KMS-11 (cell line): Measurements from ENCODE around the gene TMEM250.

ENCODE experiments used
- H2AFZ ChIP-seq: fragments of 200-600 bp; sonication (generic); 2 replicates; pipeline ENCODE4 v1.6.1; 2016; ENCODE audit warnings: antibody characterized with exemption, mixed run types, low read depth
- H3K27ac ChIP-seq: fragments of 200-600 bp; sonication (generic); 2 replicates; pipeline ENCODE4 v1.6.1; 2016; ENCODE audit warnings: mild to moderate bottlenecking, mixed run types
- H3K27me3 ChIP-seq: fragments of 200-600 bp; sonication (generic); 2 replicates; pipeline ENCODE4 v1.6.1; 2017; ENCODE audit warnings: mild to moderate bottlenecking, low read depth, mixed run types, moderate library complexity; ENCODE audit not compliant: insufficient read depth
- H3K36me3 ChIP-seq: fragments of 200-600 bp; sonication (generic); 2 replicates; pipeline ENCODE4 v1.6.1; 2017; ENCODE audit warnings: mild to moderate bottlenecking, mixed run types; ENCODE audit not compliant: insufficient read depth
- H3K4me1 ChIP-seq: fragments of 200-600 bp; sonication (generic); 2 replicates; pipeline ENCODE4 v1.6.1; 2016; ENCODE audit warnings: mild to moderate bottlenecking, low read depth, mixed run types; ENCODE audit not compliant: poor library complexity, severe bottlenecking
- H3K4me2 ChIP-seq: fragments of 200-600 bp; sonication (generic); 2 replicates; pipeline ENCODE4 v1.7.0; 2016; ENCODE audit warnings: mild to moderate bottlenecking, mixed run types
- H3K4me3 ChIP-seq: fragments of 200-600 bp; sonication (generic); IDR thresholded peaks from 2 replicates; pipeline ENCODE4 v1.6.1; 2017; ENCODE audit warnings: low read depth, low read length, mixed read lengths; ENCODE audit not compliant: insufficient read depth
- H3K79me2 ChIP-seq: fragments of 200-600 bp; sonication (generic); 2 replicates; pipeline ENCODE4 v1.6.1; 2016; ENCODE audit warnings: low read depth, mixed run types; ENCODE audit not compliant: insufficient read depth
- H3K9ac ChIP-seq: fragments of 200-600 bp; sonication (generic); 2 replicates; pipeline ENCODE4 v1.6.1; 2016; ENCODE audit warnings: mild to moderate bottlenecking, mixed run types
- H4K20me1 ChIP-seq: fragments of 200-600 bp; sonication (generic); 2 replicates; pipeline ENCODE4 v1.6.1; 2016; ENCODE audit warnings: mild to moderate bottlenecking, mixed run types; ENCODE audit not compliant: insufficient read depth
- TF ChIP-seq, protein P1 (sequence below): fragments of 200-600 bp; sonication (generic); conservative IDR thresholded peaks from 2 replicates; pipeline ENCODE4 v1.6.1; 2017; ENCODE audit warnings: low read depth, mild to moderate bottlenecking, antibody characterized with exemption, low read length, moderate library complexity, mixed read lengths

The TMEM250 gene

DNA sequence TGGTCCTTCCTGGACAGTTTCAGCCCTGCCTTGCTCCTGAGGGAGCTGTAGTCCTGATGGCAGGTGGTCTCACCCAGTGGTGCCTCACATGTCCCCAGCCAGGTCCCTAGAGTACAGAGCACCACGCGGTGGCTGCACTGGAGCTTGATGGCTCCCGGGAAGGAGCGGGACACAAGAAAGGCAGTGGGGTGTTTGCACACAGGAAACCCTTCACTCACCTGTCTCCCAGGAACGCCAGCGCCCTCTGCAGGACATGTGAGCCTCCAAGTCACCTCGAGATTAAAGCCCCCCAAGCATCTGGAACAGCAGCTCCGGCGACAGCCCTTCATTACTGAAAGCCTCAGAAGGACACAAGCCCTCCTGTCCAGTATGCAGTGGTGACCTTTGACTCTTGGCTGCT, 19.9 kb upstream of the TMEM250 start:
- no peak overlapping the region for H3K4me2 ChIP-seq
- H2AFZ ChIP-seq, result no peak overlapping the region
- TF ChIP-seq, protein P1, sequence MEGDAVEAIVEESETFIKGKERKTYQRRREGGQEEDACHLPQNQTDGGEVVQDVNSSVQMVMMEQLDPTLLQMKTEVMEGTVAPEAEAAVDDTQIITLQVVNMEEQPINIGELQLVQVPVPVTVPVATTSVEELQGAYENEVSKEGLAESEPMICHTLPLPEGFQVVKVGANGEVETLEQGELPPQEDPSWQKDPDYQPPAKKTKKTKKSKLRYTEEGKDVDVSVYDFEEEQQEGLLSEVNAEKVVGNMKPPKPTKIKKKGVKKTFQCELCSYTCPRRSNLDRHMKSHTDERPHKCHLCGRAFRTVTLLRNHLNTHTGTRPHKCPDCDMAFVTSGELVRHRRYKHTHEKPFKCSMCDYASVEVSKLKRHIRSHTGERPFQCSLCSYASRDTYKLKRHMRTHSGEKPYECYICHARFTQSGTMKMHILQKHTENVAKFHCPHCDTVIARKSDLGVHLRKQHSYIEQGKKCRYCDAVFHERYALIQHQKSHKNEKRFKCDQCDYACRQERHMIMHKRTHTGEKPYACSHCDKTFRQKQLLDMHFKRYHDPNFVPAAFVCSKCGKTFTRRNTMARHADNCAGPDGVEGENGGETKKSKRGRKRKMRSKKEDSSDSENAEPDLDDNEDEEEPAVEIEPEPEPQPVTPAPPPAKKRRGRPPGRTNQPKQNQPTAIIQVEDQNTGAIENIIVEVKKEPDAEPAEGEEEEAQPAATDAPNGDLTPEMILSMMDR, result peak; percentile 30; the same call in 1 of the 2 replicates
- no peaks in the 10 kb centered on the region for H3K36me3 ChIP-seq
- H3K4me3 ChIP-seq, result no peak overlapping the region
- no peak overlapping the region for H3K9ac ChIP-seq
- H3K27ac ChIP-seq, result no peak overlapping the region
- H3K27me3 ChIP-seq, result peaks cover 96% of the 10 kb centered on the region
- no peaks in the 10 kb centered on the region for H3K79me2 ChIP-seq
- H3K4me1 ChIP-seq, result no peaks in the 10 kb centered on the region
- H4K20me1 ChIP-seq, result no peaks in the 10 kb centered on the region

- peaks cover 90% of the 10 kb centered on the region for H3K27me3 ChIP-seq
- no peak overlapping the region for H2AFZ ChIP-seq
- H3K36me3 ChIP-seq, result no peaks in the 10 kb centered on the region
- TF ChIP-seq, protein P1, result no peak
- H3K4me2 ChIP-seq, result no peak overlapping the region
- no peaks in the 10 kb centered on the region for H4K20me1 ChIP-seq
- H3K4me3 ChIP-seq, result no peak overlapping the region
- H3K4me1 ChIP-seq, result no peaks in the 10 kb centered on the region
- H3K79me2 ChIP-seq, result no peaks in the 10 kb centered on the region
- no peak overlapping the region for H3K9ac ChIP-seq
- no peak overlapping the region for H3K27ac ChIP-seq
Measured at GRCh38 chr9:136137321-136138265, 18.9 kb upstream of the TMEM250 start.

DNA sequence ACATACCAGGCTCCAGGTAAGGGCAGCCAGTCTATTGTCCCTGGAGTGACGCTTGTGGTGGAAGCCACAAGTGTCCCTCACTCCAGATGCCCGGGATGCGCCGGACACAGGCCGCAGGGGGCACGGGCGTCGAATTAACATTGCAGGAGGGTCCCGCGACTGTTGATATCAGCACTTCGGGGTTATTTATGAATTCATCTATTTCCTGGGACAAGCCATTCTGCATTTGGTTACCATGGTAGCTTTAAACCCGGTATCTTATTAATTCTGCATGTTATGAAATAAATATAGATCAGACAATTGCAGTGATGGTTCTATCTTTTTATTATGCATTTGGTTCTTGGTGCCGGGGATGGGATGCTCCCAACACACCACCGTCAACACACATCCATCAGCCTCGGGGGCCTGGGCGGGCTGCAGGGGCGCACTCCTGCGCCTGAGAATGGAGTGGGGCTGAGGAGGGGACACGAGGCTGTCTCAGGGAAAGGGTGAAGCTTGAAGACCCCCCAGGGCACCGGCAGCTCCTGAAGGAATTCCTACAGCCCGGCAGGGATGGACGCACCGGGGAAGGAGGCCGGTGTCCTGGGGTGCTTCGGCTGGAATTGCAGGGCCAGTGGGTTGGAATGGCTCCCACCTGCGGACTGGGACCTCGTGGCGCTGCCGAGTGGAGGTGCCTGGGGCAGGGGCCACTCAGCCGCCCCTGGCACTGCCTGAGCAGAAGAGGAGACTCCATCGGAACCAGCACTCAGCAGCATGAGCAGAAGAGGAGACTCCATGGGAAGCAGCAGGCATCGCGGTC, 17.7 kb upstream of the TMEM250 start:
- peaks cover 86% of the 10 kb centered on the region for H3K27me3 ChIP-seq

More for the DNA sequence above, 17.7 kb upstream of the TMEM250 start:
- Histone ChIP-seq H3K4me1 (no peaks in the 10 kb centered on the region), H2AFZ (no peak overlapping the region), H3K4me2 (no peak overlapping the region), H3K9ac (no peak overlapping the region), H3K4me3 (no peak overlapping the region), H3K79me2 (no peaks in the 10 kb centered on the region), H3K27ac (no peak overlapping the region), H4K20me1 (no peaks in the 10 kb centered on the region), H3K36me3 (no peaks in the 10 kb centered on the region)
- TF ChIP-seq, protein P1, result no peak
